Measurements from ENCODE around the gene CCDC127. TPM values are rescaled to one million over a fixed set of nuclear protein-coding genes. Genes with fewer than 3 reads are reported as not detected.
"Not testable (repeated sequence)": the region's sequence is repeated elsewhere in the genome, so short reads cannot be mapped to it uniquely, and the experiment has no call there.

The CCDC127 gene
- polyA plus RNA-seq, 3 donors: 0.68 to 1.5 (median 0.85) TPM

DNA sequence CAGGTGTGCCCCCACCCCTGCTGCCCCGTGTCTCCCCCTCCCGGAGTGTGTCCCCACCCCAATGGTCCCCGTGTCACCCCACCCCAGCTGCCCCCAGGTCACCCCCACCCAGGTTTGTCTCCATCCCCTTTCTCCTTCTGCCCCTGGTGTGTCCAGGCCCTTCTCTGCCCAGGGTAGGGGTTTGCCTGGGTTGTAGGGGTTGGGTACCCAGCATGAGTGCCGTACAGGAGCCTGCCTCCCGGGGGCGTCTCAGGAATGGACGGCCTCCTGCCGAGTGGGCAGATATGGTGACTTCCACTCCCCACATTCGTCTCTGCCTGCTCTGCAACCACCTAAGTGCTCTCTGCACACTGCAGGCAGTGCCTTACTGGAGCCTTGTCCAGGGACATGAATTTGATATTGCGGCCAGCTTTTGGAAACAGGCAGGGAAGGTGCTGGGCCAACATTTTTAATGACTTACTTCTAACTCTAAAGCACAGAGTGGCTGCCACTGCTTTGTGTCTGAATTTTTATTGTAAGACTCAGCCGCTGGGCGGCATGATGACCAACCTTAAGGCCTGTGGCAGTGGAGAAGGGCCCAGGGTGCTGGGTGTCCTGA is 20.0 kb downstream of the CCDC127 start:
- Histone ChIP-seq H3K27ac (ENCODE audit: low read depth in 1 of 2, low read length in 2 of 2) (no peak overlapping the region), H3K4me2 (replicated peaks; ENCODE audit: extremely low read depth, low read length, poor library complexity, severe bottlenecking) (no peak overlapping the region), H3K9me3 (replicated peaks in 1 of 2; ENCODE audit: control insufficient read depth in 1 of 2, insufficient read depth in 1 of 2, low read length in 2 of 2) (no peaks in the 10 kb centered on the region), H3K9ac (ENCODE audit: insufficient read depth, low read length, poor library complexity, severe bottlenecking) (no peak overlapping the region), H3K27me3 (ENCODE audit: control insufficient read depth in 2 of 2, insufficient read depth in 2 of 2, low read length in 2 of 2) (no peaks in the 10 kb centered on the region), H3K36me3 (replicated peaks in 1 of 2; ENCODE audit: control insufficient read depth in 1 of 2, insufficient read depth in 2 of 2, low read length in 2 of 2) (no peaks in the 10 kb centered on the region), H2AFZ (ENCODE audit: insufficient read depth, low read depth, low read length, poor library complexity, severe bottlenecking) (no peak overlapping the region), H3K4me3 (replicated peaks in 1 of 3; ENCODE audit: low read depth in 2 of 3, low read length in 3 of 3) (no peak overlapping the region), H3K4me1 (ENCODE audit: control insufficient read depth in 1 of 2, insufficient read depth in 2 of 2, low read length in 2 of 2) (no peaks in the 10 kb centered on the region), H4K20me1 (ENCODE audit: insufficient read depth, low read length) (no peaks in the 10 kb centered on the region), H3K79me2 (ENCODE audit: insufficient read depth, low read length) (no peaks in the 10 kb centered on the region)
- TF ChIP-seq, protein P1, sequence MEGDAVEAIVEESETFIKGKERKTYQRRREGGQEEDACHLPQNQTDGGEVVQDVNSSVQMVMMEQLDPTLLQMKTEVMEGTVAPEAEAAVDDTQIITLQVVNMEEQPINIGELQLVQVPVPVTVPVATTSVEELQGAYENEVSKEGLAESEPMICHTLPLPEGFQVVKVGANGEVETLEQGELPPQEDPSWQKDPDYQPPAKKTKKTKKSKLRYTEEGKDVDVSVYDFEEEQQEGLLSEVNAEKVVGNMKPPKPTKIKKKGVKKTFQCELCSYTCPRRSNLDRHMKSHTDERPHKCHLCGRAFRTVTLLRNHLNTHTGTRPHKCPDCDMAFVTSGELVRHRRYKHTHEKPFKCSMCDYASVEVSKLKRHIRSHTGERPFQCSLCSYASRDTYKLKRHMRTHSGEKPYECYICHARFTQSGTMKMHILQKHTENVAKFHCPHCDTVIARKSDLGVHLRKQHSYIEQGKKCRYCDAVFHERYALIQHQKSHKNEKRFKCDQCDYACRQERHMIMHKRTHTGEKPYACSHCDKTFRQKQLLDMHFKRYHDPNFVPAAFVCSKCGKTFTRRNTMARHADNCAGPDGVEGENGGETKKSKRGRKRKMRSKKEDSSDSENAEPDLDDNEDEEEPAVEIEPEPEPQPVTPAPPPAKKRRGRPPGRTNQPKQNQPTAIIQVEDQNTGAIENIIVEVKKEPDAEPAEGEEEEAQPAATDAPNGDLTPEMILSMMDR (IDR thresholded peaks at IDR 0.05): no peak
- no peak for DNase-seq
- no peaks in the 10 kb centered on the region for H3K9me3 Mint-ChIP-seq
- H3K36me3 Mint-ChIP-seq: peaks cover 0 to 2% of the 10 kb centered on the region in 2 donors
- peaks cover 0 to 4% (median 2%) of the 10 kb centered on the region in 3 donors for H3K27me3 Mint-ChIP-seq (ENCODE audit: low read depth in 3 of 3)
- H3K27ac Mint-ChIP-seq: no peak overlapping the region
- WGBS (ENCODE audit: insufficient coverage): 95% methylated on average over 3 of the region's 12 CpGs
- no peak overlapping the region for H3K4me3 Mint-ChIP-seq
- H3K4me1 Mint-ChIP-seq: no peaks in the 10 kb centered on the region
- intact Hi-C loops (cut with micrococcal nuclease): no loop called here

DNA sequence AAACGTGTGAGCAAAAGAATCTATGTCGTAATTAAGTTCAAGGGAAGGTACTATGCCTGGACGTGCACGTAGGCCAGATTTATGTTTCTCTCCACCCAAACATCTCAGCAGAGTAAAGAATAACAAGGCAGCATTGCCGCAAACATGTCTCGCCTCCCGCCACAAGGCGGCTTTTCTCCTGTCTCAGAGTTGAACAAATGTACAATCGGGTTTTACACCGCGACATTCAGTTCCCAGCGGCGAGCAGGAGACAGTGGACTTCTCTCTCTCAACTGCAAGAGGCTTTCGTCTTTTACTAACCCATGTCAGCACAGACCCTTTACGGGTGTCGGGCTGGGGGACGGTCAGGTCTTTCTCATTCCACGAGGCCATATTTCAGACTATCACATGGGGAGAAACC is 20.9 kb downstream of the CCDC127 start:
- not testable (repeated sequence) for H2AFZ ChIP-seq (ENCODE audit: insufficient read depth, low read depth, low read length, poor library complexity, severe bottlenecking); H3K27ac Mint-ChIP-seq

More for the DNA sequence above, 20.9 kb downstream of the CCDC127 start:
- H3K27ac ChIP-seq (ENCODE audit: low read depth in 1 of 2, low read length in 2 of 2); H3K36me3 ChIP-seq (replicated peaks in 1 of 2; ENCODE audit: control insufficient read depth in 1 of 2, insufficient read depth in 2 of 2, low read length in 2 of 2); H3K36me3 Mint-ChIP-seq; DNase-seq; H4K20me1 ChIP-seq (ENCODE audit: insufficient read depth, low read length); H3K9ac ChIP-seq (ENCODE audit: insufficient read depth, low read length, poor library complexity, severe bottlenecking); H3K79me2 ChIP-seq (ENCODE audit: insufficient read depth, low read length); H3K27me3 Mint-ChIP-seq (ENCODE audit: low read depth in 3 of 3); H3K9me3 ChIP-seq (replicated peaks in 1 of 2; ENCODE audit: control insufficient read depth in 1 of 2, insufficient read depth in 1 of 2, low read length in 2 of 2); H3K27me3 ChIP-seq (ENCODE audit: control insufficient read depth in 2 of 2, insufficient read depth in 2 of 2, low read length in 2 of 2); H3K4me1 Mint-ChIP-seq; H3K9me3 Mint-ChIP-seq; H3K4me3 ChIP-seq (replicated peaks in 1 of 3; ENCODE audit: low read depth in 2 of 3, low read length in 3 of 3); H3K4me2 ChIP-seq (replicated peaks; ENCODE audit: extremely low read depth, low read length, poor library complexity, severe bottlenecking); H3K4me3 Mint-ChIP-seq; intact Hi-C loops (cut with micrococcal nuclease); H3K4me1 ChIP-seq (ENCODE audit: control insufficient read depth in 1 of 2, insufficient read depth in 2 of 2, low read length in 2 of 2): not testable (repeated sequence)
- 91% methylated on average over 14 of the region's 18 CpGs for WGBS (ENCODE audit: insufficient coverage)

Data from CD14-positive monocyte (primary cell).